Tibial nerve (tissue), 4 donors: ENCODE data around the gene PDIA5. TPM values are rescaled to one million over a fixed set of nuclear protein-coding genes. Genes with fewer than 3 reads are reported as not detected.

Source experiments
- DNase-seq, 2 donors: peaks; one replicate each; pipeline ENCODE4 v3.0.0-alpha.2; 2019; ENCODE audit warnings: low spot score in 2 of 2
- H3K27ac ChIP-seq, 4 donors: fragments of 200-600 bp; sonication (generic) in 3 of 4; one replicate each; pipeline ENCODE4 v1.5.1; 2017 to 2019; ENCODE audit warnings: mild to moderate bottlenecking in 1 of 4
- H3K27me3 ChIP-seq, 2 donors: fragments of 200-600 bp; sonication (generic) in 1 of 2; one replicate each; pipeline versions ENCODE4 v1.5.1 to v1.6.0; 2017 to 2019
- H3K36me3 ChIP-seq, 3 donors: fragments of 200-600 bp; sonication (generic); one replicate each; pipeline ENCODE4 v1.5.1; 2018 to 2019
- H3K4me1 ChIP-seq, 4 donors: fragments of 200-600 bp; sonication (generic) in 3 of 4; one replicate each; pipeline ENCODE4 v1.5.1; 2017 to 2019
- H3K4me3 ChIP-seq, 4 donors: fragments of 200-600 bp; sonication (generic) in 3 of 4; one replicate each; pipeline ENCODE4 v1.5.1; 2017 to 2019; ENCODE audit warnings: mild to moderate bottlenecking in 1 of 4, moderate library complexity in 1 of 4
- H3K9me3 ChIP-seq, 4 donors: fragments of 200-600 bp; sonication (generic) in 3 of 4; one replicate each; pipeline ENCODE4 v1.5.1; 2017 to 2019
- CTCF ChIP-seq, 5 experiments: fragments of 200-600 bp in 3 of 5; fragments of 450-650 bp in 2 of 5; sonication (generic) in 3 of 5; IDR thresholded peaks; one replicate each; pipeline ENCODE4 v1.5.1; 2016 to 2019; ENCODE audit warnings: antibody characterized with exemption in 5 of 5, mild to moderate bottlenecking in 3 of 5, moderate library complexity in 2 of 5
- EP300 ChIP-seq, 2 donors: sonication (generic); formaldehyde crosslinking; IDR thresholded peaks; one replicate each; pipeline ENCODE4 v1.6.1; 2017; ENCODE audit warnings: antibody characterized with exemption in 2 of 2, mild to moderate bottlenecking in 1 of 2
- POLR2A ChIP-seq, 2 donors: fragments of 450-650 bp; IDR thresholded peaks; one replicate each; pipeline ENCODE4 v1.6.1; 2017; ENCODE audit warnings: antibody characterized with exemption in 2 of 2, mild to moderate bottlenecking in 2 of 2, moderate library complexity in 2 of 2
- WGBS, 2 donors: methylation state at CpG; one replicate each; pipeline ENCODE4 v1.1.5; 2018; 5-methylcytosine and 5-hydroxymethylcytosine counted together
- total RNA-seq, 4 donors: library from RNA; depleted of rRNA; stranded (reverse); fragments of >200 nt; gene quantifications; one replicate each; pipeline ENCODE4 v1.1.0, GENCODE V29; 2016

Gene PDIA5
- total RNA-seq, 4 donors from 2014 or later: 18.3 to 41.0 (median 20.3) TPM

GRCh38 chr3:123137001-123137400 lies 70.2 kb downstream of the PDIA5 start:
- no peak overlapping the region for H3K4me3 ChIP-seq
- H3K27me3 ChIP-seq: no peaks in the 10 kb centered on the region
- no peaks in the 10 kb centered on the region for H3K4me1 ChIP-seq
- TF ChIP-seq EP300 (IDR thresholded peaks at IDR 0.05): no peak
- TF ChIP-seq CTCF (IDR thresholded peaks at IDR 0.05): no peak
- TF ChIP-seq POLR2A (IDR thresholded peaks at IDR 0.05): no peak
- no peak for DNase-seq
- peaks cover 0 to 70% (median 0%) of the 10 kb centered on the region in 3 donors for H3K36me3 ChIP-seq
- H3K9me3 ChIP-seq: no peaks in the 10 kb centered on the region
- H3K27ac ChIP-seq: no peak overlapping the region
- WGBS, 2 donors: 76 to 81% methylated on average over 2 of the region's 2 CpGs

GRCh38 chr3:123138839-123139444 lies 72.1 kb downstream of the PDIA5 start:
- 56 to 73% methylated on average over 8 of the region's 8 CpGs for WGBS, 2 donors
- no peak for TF ChIP-seq CTCF (IDR thresholded peaks at IDR 0.05)
- no peak for TF ChIP-seq EP300 (IDR thresholded peaks at IDR 0.05)
- TF ChIP-seq POLR2A (IDR thresholded peaks at IDR 0.05): no peak
- Histone ChIP-seq H3K4me1 (peaks cover 0 to 7% (median 0%) of the 10 kb centered on the region in 4 donors), H3K4me3 (no peak overlapping the region), H3K9me3 (no peaks in the 10 kb centered on the region), H3K27me3 (no peaks in the 10 kb centered on the region), H3K36me3 (peaks cover 0 to 60% (median 0%) of the 10 kb centered on the region in 3 donors), H3K27ac (no peak overlapping the region)
- no peak for DNase-seq

- TF ChIP-seq EP300 (IDR thresholded peaks at IDR 0.05) (no peak), POLR2A (IDR thresholded peaks at IDR 0.05) (no peak), CTCF (IDR thresholded peaks at IDR 0.05) (no peak)
- no peak for DNase-seq
- Histone ChIP-seq H3K36me3 (peaks cover 0 to 60% (median 0%) of the 10 kb centered on the region in 3 donors), H3K9me3 (no peaks in the 10 kb centered on the region), H3K27me3 (no peaks in the 10 kb centered on the region), H3K4me1 (peaks cover 0 to 7% (median 0%) of the 10 kb centered on the region in 4 donors), H3K4me3 (no peak overlapping the region), H3K27ac (no peak overlapping the region)
- 65 to 72% methylated on average over 5 of the region's 5 CpGs for WGBS, 2 donors
Measured at GRCh38 chr3:123139522-123139921, 72.7 kb downstream of the PDIA5 start.

GRCh38 chr3:123140550-123140949 lies 73.7 kb downstream of the PDIA5 start:
- Histone ChIP-seq H3K27ac (no peak overlapping the region), H3K36me3 (peaks cover 0 to 61% (median 0%) of the 10 kb centered on the region in 3 donors), H3K9me3 (no peaks in the 10 kb centered on the region), H3K4me1 (peaks cover 0 to 7% (median 0%) of the 10 kb centered on the region in 4 donors), H3K27me3 (no peaks in the 10 kb centered on the region), H3K4me3 (no peak overlapping the region)
- no peak for TF ChIP-seq POLR2A (IDR thresholded peaks at IDR 0.05)
- TF ChIP-seq CTCF (IDR thresholded peaks at IDR 0.05): no peak
- TF ChIP-seq EP300 (IDR thresholded peaks at IDR 0.05): no peak
- 78 to 80% methylated on average over 8 to 9 of the region's 9 CpGs for WGBS, 2 donors
- DNase-seq: no peak

- no peak for DNase-seq
- 94 to 100% methylated on average over 5 of the region's 5 CpGs for WGBS, 2 donors
- H3K36me3 ChIP-seq: peaks cover 0 to 64% (median 0%) of the 10 kb centered on the region in 3 donors
- H3K4me3 ChIP-seq: no peak overlapping the region
- no peaks in the 10 kb centered on the region for H3K27me3 ChIP-seq
- no peak for TF ChIP-seq EP300 (IDR thresholded peaks at IDR 0.05)
- no peak for TF ChIP-seq CTCF (IDR thresholded peaks at IDR 0.05)
- no peak for TF ChIP-seq POLR2A (IDR thresholded peaks at IDR 0.05)
- no peaks in the 10 kb centered on the region for H3K9me3 ChIP-seq
- H3K27ac ChIP-seq: no peak overlapping the region
- peaks cover 0 to 7% (median 0%) of the 10 kb centered on the region in 4 donors for H3K4me1 ChIP-seq
Measured at GRCh38 chr3:123141276-123141675, 74.5 kb downstream of the PDIA5 start.
